ENCODE data around the gene SIRT3. TPM values are rescaled to one million over a fixed set of nuclear protein-coding genes. Genes with fewer than 3 reads are reported as not detected.
"Not testable (repeated sequence)": the region's sequence is repeated elsewhere in the genome, so short reads cannot be mapped to it uniquely, and the experiment has no call there.

The SIRT3 gene
- polyA plus RNA-seq, 4 donors: 15.9 to 46.7 (median 19.6) TPM

DNA sequence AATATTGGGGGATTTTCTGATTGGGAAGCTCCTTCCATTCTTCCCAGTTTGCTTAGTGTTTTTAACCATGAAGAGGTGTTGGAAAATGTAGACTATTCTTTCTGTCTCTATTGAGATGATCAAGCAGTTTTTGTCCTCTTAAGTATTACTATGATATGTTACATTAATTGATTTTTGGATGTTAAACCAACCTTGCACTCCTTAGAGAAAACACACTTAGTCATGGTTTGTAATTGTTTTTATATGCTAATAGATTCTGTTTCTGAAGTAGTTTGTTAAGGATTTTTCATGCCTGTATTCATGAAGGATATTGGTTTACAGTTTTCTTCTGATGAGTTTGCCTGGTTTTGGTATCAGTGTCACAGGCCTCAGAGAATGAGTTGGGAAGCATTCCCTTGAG, 40.1 kb upstream of the SIRT3 start:
- H3K27ac ChIP-seq (ENCODE audit: low read depth in 1 of 3, low read length in 2 of 3): peak overlapping the region in 1 of 3 donors; percentile 96
- FAIRE-seq: no peak
- H3K4me3 ChIP-seq (ENCODE audit: low read depth in 1 of 3, low read length in 3 of 3): no peak overlapping the region
- H3K27me3 ChIP-seq (ENCODE audit: control insufficient read depth in 3 of 3, insufficient read depth in 3 of 3, low read length in 3 of 3): peaks cover 0 to 9% (median 2%) of the 10 kb centered on the region in 3 donors
- peaks cover 0 to 37% (median 0%) of the 10 kb centered on the region in 3 donors for H3K4me1 ChIP-seq (ENCODE audit: control insufficient read depth in 3 of 3, insufficient read depth in 2 of 3, low read depth in 1 of 3, low read length in 2 of 3)
- H3K36me3 ChIP-seq (ENCODE audit: control insufficient read depth in 3 of 3, insufficient read depth in 2 of 3, low read depth in 1 of 3, low read length in 3 of 3): peaks cover 0 to 10% (median 5%) of the 10 kb centered on the region in 3 donors
- DNase-seq: peak in 1 of 2 donors; percentile 1
- no peaks in the 10 kb centered on the region for H3K9me3 ChIP-seq (ENCODE audit: control insufficient read depth in 2 of 2, insufficient read depth in 1 of 2, low read depth in 1 of 2, low read length in 1 of 2)

DNA sequence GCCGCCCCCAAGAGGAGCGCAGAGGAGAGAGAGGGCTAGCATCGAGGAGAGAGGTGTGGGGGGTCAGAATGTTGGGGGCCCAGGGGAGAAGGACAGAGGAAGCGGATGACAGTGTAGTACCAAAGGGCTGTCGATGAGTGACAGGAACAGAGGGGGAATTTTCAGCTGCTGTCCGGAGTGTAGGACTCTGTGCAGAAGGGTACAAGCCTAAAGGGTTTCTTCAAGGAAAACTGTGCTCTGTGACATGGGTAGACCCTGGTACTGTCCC, 36.7 kb upstream of the SIRT3 start:
- H3K27ac ChIP-seq (ENCODE audit: low read depth in 1 of 3, low read length in 2 of 3): peak overlapping the region; percentile 93 to 96 (median 96)
- WGBS, 3 donors: 74 to 83% (median 76%) methylated on average over 6 of the region's 6 CpGs
- H3K27me3 ChIP-seq (ENCODE audit: control insufficient read depth in 3 of 3, insufficient read depth in 3 of 3, low read length in 3 of 3): no peaks in the 10 kb centered on the region
- FAIRE-seq (no peak), DNase-seq (no peak)
- H3K9me3 ChIP-seq (ENCODE audit: control insufficient read depth in 2 of 2, insufficient read depth in 1 of 2, low read depth in 1 of 2, low read length in 1 of 2): no peaks in the 10 kb centered on the region
- peaks cover 0 to 2% (median 0%) of the 10 kb centered on the region in 3 donors for H3K36me3 ChIP-seq (ENCODE audit: control insufficient read depth in 3 of 3, insufficient read depth in 2 of 3, low read depth in 1 of 3, low read length in 3 of 3)
- peaks cover 3 to 37% (median 4%) of the 10 kb centered on the region in 3 donors for H3K4me1 ChIP-seq (ENCODE audit: control insufficient read depth in 3 of 3, insufficient read depth in 2 of 3, low read depth in 1 of 3, low read length in 2 of 3)
- H3K4me3 ChIP-seq (ENCODE audit: low read depth in 1 of 3, low read length in 3 of 3): no peak overlapping the region

DNA sequence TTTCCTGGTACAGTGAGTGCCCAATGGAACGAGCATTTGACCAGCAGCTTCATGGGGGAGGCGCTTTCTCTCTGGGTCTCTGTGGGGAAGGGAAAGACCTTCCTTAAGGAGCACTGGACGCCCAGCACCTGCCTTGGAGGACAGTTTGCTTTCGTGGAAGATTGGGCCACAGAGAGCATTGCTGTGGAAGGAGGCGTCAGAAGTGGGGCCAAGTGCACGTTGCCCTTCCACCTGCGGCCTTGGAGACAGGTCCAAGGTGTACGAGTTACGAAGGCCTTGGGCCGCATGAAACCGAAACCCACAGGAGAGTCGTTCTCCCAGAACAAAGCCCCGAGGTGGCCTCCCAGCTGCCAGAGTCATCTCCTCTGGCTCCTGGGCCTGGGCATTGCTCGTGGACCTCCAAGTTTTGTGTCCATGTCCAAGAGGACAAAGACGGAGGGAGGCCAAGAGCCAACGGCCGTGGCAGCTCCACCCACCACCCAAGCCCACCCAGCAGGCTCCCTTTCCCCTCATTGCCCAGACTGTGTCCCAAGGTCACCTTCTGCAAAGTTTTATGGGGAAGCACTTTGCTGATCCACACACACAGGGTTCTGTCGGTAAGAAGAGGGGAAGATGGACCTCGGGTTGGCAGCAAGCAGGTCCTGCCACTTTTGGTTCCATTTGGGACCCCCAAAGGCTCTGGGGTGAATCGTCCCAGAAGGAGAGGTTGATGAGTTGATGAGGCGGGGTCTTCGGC, 36.2 kb upstream of the SIRT3 start:
- Histone ChIP-seq H3K9me3 (ENCODE audit: control insufficient read depth in 2 of 2, insufficient read depth in 1 of 2, low read depth in 1 of 2, low read length in 1 of 2) (no peaks in the 10 kb centered on the region), H3K27me3 (ENCODE audit: control insufficient read depth in 3 of 3, insufficient read depth in 3 of 3, low read length in 3 of 3) (no peaks in the 10 kb centered on the region), H3K4me3 (ENCODE audit: low read depth in 1 of 3, low read length in 3 of 3) (peak overlapping the region in 1 of 3 donors; percentile 24), H3K27ac (ENCODE audit: low read depth in 1 of 3, low read length in 2 of 3) (peak overlapping the region; percentile 93 to 96 (median 96)), H3K36me3 (ENCODE audit: control insufficient read depth in 3 of 3, insufficient read depth in 2 of 3, low read depth in 1 of 3, low read length in 3 of 3) (peaks cover 0 to 2% (median 0%) of the 10 kb centered on the region in 3 donors), H3K4me1 (ENCODE audit: control insufficient read depth in 3 of 3, insufficient read depth in 2 of 3, low read depth in 1 of 3, low read length in 2 of 3) (peaks cover 3 to 32% (median 4%) of the 10 kb centered on the region in 3 donors)
- 20 to 68% (median 56%) methylated on average over 22 of the region's 22 CpGs for WGBS, 3 donors
- peak; percentile 89 to 97 for DNase-seq
- FAIRE-seq: no peak

DNA sequence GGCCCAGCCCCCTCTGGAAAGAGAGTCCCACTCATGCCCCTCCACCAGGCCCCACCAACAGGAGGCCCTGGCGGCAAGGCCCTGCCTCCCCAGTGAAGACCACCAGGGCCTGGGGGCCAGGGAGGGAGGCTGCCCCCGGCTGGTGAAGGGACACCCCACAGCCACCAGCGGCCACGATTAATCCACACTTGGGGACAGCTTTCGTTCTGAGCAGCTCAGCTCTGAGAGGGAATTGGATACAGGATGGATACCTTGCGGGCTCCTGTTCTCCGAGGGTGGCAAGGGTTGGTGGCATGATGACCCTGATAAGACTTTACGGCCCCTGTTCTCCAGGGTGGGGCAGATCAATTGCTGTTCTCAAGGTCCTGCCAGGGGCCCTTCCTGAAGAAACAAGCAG, 35.2 kb upstream of the SIRT3 start:
- Histone ChIP-seq H3K4me1 (ENCODE audit: control insufficient read depth in 3 of 3, insufficient read depth in 2 of 3, low read depth in 1 of 3, low read length in 2 of 3) (peaks cover 3 to 29% (median 4%) of the 10 kb centered on the region in 3 donors), H3K4me3 (ENCODE audit: low read depth in 1 of 3, low read length in 3 of 3) (no peak overlapping the region), H3K36me3 (ENCODE audit: control insufficient read depth in 3 of 3, insufficient read depth in 2 of 3, low read depth in 1 of 3, low read length in 3 of 3) (peaks cover 0 to 2% (median 0%) of the 10 kb centered on the region in 3 donors), H3K9me3 (ENCODE audit: control insufficient read depth in 2 of 2, insufficient read depth in 1 of 2, low read depth in 1 of 2, low read length in 1 of 2) (no peaks in the 10 kb centered on the region), H3K27ac (ENCODE audit: low read depth in 1 of 3, low read length in 2 of 3) (peak overlapping the region; percentile 93 to 96 (median 96)), H3K27me3 (ENCODE audit: control insufficient read depth in 3 of 3, insufficient read depth in 3 of 3, low read length in 3 of 3) (no peaks in the 10 kb centered on the region)
- FAIRE-seq: no peak
- WGBS, 3 donors: 19 to 54% (median 32%) methylated on average over 8 of the region's 8 CpGs
- DNase-seq: peak; percentile 75 to 96

DNA sequence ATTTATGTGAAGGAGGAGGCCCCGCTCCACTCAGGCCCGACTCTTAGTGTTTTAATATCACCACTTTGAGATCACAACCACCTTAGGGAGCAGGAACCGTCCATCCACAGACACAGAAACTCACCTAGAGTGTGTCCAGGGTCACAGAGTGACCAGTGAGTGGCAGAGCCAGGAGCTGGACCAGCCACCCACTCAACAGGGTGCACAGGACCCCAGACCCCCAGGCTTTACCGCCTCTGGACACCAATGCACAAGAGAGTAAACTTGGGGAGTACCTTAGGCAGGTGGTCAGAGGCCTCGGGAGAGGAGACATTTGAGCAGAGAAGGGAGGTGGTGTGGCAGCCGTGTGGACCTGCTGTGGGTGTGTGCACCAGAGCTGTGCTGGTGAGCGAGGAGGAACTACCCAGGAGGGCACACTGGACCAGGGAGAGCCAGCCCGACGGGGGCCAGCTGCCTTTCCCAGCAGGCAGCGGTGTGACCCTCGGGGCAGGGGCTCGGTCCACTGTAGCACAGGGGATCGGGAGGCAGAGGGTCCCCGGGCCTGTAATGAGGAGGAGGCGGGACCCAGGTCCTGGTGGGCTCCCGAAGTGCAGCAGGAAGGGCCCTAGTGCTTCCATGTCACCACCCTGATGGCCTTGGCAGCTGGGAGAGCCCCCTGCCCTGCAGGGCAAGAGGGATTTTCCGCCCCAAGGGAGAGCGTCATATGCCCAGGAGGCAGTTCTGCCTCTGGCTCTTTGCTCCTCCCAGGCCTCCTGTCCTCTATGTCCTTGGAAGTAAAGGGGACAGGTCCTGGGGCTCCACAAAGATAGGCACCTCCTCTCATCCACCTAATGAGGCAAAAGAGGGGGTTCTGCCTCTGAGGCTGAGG, 34.5 kb upstream of the SIRT3 start:
- Histone ChIP-seq H3K36me3 (ENCODE audit: control insufficient read depth in 3 of 3, insufficient read depth in 2 of 3, low read depth in 1 of 3, low read length in 3 of 3) (peaks cover 0 to 2% (median 0%) of the 10 kb centered on the region in 3 donors), H3K9me3 (ENCODE audit: control insufficient read depth in 2 of 2, insufficient read depth in 1 of 2, low read depth in 1 of 2, low read length in 1 of 2) (peaks cover 0 to 5% of the 10 kb centered on the region in 2 donors), H3K27me3 (ENCODE audit: control insufficient read depth in 3 of 3, insufficient read depth in 3 of 3, low read length in 3 of 3) (no peaks in the 10 kb centered on the region), H3K27ac (ENCODE audit: low read depth in 1 of 3, low read length in 2 of 3) (peak overlapping the region; percentile 93 to 96 (median 96)), H3K4me1 (ENCODE audit: control insufficient read depth in 3 of 3, insufficient read depth in 2 of 3, low read depth in 1 of 3, low read length in 2 of 3) (peaks cover 3 to 29% (median 4%) of the 10 kb centered on the region in 3 donors), H3K4me3 (ENCODE audit: low read depth in 1 of 3, low read length in 3 of 3) (no peak overlapping the region)
- FAIRE-seq: no peak
- 31 to 69% (median 52%) methylated on average over 15 to 18 of the region's 18 CpGs for WGBS, 3 donors
- peak; percentile 55 to 75 for DNase-seq

DNA sequence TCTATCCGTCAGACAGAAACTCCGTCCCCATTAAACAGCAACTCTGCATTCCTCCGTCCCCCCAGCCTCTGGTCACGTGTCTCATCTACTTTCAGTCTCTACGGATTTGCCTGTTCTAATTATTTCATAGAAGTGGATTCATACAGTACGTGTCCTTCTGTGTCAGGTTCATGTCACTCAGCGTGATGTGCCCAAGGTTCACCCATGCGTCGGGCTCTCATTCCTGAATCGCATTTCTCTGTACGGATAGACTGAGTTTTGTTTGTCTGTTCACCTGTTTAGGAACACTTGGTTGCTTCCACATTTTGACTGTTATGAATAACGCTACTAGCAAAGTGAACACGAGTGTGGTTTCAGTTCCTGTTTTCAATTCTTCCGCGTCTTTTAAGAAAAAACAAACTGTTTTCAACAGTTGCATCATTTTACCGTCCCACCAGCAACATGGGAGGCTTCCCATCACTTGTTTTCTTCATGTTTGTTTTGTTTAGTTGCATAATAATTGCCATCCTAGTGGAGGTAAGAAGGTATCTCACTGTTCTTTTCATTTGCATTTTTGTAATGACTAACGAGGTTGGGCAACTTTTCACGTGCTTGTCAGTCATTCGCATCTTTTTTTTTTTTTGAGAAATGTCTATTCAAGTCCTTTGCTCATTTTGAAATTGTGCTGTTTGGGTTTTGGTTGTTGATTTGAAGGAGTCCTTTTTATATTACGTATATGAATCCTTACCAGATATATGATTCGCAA, 33.2 kb upstream of the SIRT3 start:
- FAIRE-seq (no peak), DNase-seq (peak in 1 of 2 donors; percentile 56)
- WGBS, 3 donors: 40 to 64% (median 47%) methylated on average over 21 of the region's 21 CpGs
- Histone ChIP-seq H3K4me1 (ENCODE audit: control insufficient read depth in 3 of 3, insufficient read depth in 2 of 3, low read depth in 1 of 3, low read length in 2 of 3) (peaks cover 3 to 29% (median 4%) of the 10 kb centered on the region in 3 donors), H3K27me3 (ENCODE audit: control insufficient read depth in 3 of 3, insufficient read depth in 3 of 3, low read length in 3 of 3) (no peaks in the 10 kb centered on the region), H3K36me3 (ENCODE audit: control insufficient read depth in 3 of 3, insufficient read depth in 2 of 3, low read depth in 1 of 3, low read length in 3 of 3) (peaks cover 0 to 2% (median 0%) of the 10 kb centered on the region in 3 donors), H3K4me3 (ENCODE audit: low read depth in 1 of 3, low read length in 3 of 3) (no peak overlapping the region), H3K27ac (ENCODE audit: low read depth in 1 of 3, low read length in 2 of 3) (peak overlapping the region; percentile 9 to 96 (median 93)), H3K9me3 (ENCODE audit: control insufficient read depth in 2 of 2, insufficient read depth in 1 of 2, low read depth in 1 of 2, low read length in 1 of 2) (peaks cover 0 to 5% of the 10 kb centered on the region in 2 donors)

DNA sequence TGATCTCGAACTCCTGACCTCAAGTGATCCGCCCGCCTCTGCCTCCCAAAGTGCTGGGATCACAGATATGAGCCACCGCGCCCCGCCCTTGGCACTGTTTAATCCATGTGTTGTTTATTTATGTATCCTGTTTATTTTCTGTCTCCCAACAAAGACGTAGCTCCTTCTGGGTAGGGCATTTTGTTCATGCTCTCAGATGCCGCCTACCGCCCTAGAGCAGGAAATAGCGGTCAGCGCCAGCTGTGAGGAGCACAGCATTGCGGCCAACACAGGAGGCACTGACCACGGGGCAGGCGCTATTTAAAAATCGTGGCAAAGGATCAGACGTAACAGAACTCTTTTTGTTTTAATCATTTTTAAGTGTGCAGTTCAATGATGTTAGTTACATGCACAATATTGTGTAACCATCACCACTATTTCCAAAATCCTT, 32.6 kb upstream of the SIRT3 start:
- H3K27me3 ChIP-seq (ENCODE audit: control insufficient read depth in 3 of 3, insufficient read depth in 3 of 3, low read length in 3 of 3); H3K36me3 ChIP-seq (ENCODE audit: control insufficient read depth in 3 of 3, insufficient read depth in 2 of 3, low read depth in 1 of 3, low read length in 3 of 3); H3K9me3 ChIP-seq (ENCODE audit: control insufficient read depth in 2 of 2, insufficient read depth in 1 of 2, low read depth in 1 of 2, low read length in 1 of 2); FAIRE-seq; H3K4me3 ChIP-seq (ENCODE audit: low read depth in 1 of 3, low read length in 3 of 3): not testable (repeated sequence)
- Histone ChIP-seq H3K27ac (ENCODE audit: low read depth in 1 of 3, low read length in 2 of 3) (peak overlapping the region; percentile 9 to 96 (median 93)), H3K4me1 (ENCODE audit: control insufficient read depth in 3 of 3, insufficient read depth in 2 of 3, low read depth in 1 of 3, low read length in 2 of 3) (peaks cover 3 to 29% (median 4%) of the 10 kb centered on the region in 3 donors)
- peak in 1 of 2 donors; percentile 81 for DNase-seq
- WGBS, 3 donors: 19 to 28% (median 23%) methylated on average over 13 to 16 of the region's 16 CpGs

DNA sequence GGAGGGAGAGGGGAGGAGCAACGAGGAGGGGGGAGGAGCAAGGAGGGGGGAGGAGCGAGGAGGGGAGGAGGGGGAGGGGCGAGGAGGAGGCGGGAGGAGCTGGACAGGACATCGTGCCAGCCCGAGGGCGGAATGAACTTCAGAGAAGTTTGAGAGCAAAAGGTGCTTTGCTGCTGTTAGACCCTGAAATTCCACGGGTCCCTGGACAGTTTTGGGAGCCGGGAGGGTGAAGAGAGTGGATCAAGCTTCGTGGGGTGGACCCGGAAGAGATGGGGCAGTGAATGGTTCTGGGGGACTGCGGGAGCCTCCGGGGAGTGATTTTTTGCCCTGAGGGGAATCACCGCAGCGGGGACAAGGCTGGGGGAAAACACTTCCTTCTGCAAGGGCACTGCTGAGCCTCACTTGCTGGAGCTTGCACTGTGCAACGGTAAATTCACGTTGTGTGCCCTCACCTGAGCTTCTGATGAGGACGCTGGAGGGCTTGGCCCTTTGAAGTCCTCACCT, 31.4 kb upstream of the SIRT3 start:
- H3K9me3 ChIP-seq (ENCODE audit: control insufficient read depth in 2 of 2, insufficient read depth in 1 of 2, low read depth in 1 of 2, low read length in 1 of 2): peaks cover 0 to 5% of the 10 kb centered on the region in 2 donors
- H3K4me1 ChIP-seq (ENCODE audit: control insufficient read depth in 3 of 3, insufficient read depth in 2 of 3, low read depth in 1 of 3, low read length in 2 of 3): peaks cover 3 to 22% (median 4%) of the 10 kb centered on the region in 3 donors
- H3K27ac ChIP-seq (ENCODE audit: low read depth in 1 of 3, low read length in 2 of 3): peak overlapping the region; percentile 6 to 96 (median 93)
- peak in 1 of 2 donors; percentile 78 for DNase-seq
- peak overlapping the region in 1 of 3 donors; percentile 57 for H3K4me3 ChIP-seq (ENCODE audit: low read depth in 1 of 3, low read length in 3 of 3)
- 4 to 30% (median 12%) methylated on average over 11 to 18 of the region's 18 CpGs for WGBS, 3 donors
- peaks cover 0 to 2% (median 0%) of the 10 kb centered on the region in 3 donors for H3K36me3 ChIP-seq (ENCODE audit: control insufficient read depth in 3 of 3, insufficient read depth in 2 of 3, low read depth in 1 of 3, low read length in 3 of 3)
- no peak for FAIRE-seq
- no peaks in the 10 kb centered on the region for H3K27me3 ChIP-seq (ENCODE audit: control insufficient read depth in 3 of 3, insufficient read depth in 3 of 3, low read length in 3 of 3)
